ENCODE measurements around the gene ICA1.
A peak's percentile ranks its signal among the peaks of the same experiment; 100 is the strongest.

The ICA1 gene

GRCh38 chr7:8155836-8156235, 106.1 kb downstream of the ICA1 start:
- DNase-seq: peak; percentile 44

- peak; percentile 83 for DNase-seq
Measured at GRCh38 chr7:8154272-8154671, 107.7 kb downstream of the ICA1 start.

- no peak for DNase-seq
Measured at GRCh38 chr7:8152489-8153192, 109.3 kb downstream of the ICA1 start.

- DNase-seq: no peak
Measured at GRCh38 chr7:8151161-8151725, 110.7 kb downstream of the ICA1 start.

DNA sequence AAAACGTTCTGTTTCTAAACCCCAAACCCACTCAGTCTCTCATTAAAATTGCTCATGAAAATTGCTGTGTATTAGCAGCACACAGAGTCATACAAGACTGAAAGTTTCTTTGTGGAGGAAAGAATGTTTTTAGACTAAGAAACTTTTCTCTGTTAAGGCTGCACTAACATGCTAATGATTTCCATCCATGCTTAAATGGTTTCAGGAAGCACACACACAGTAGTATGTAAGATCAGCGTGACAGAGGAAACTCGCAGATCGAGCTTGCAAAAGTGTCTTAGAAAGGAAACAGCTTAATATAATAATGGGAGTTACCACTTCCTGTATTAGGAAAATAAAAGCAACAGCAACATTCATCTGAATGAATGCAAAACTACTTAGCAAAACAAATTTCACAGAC, 112.7 kb downstream of the ICA1 start:
- DNase-seq: no peak

GRCh38 chr7:8147760-8148463, 114.1 kb downstream of the ICA1 start:
- no peak for DNase-seq

DNA sequence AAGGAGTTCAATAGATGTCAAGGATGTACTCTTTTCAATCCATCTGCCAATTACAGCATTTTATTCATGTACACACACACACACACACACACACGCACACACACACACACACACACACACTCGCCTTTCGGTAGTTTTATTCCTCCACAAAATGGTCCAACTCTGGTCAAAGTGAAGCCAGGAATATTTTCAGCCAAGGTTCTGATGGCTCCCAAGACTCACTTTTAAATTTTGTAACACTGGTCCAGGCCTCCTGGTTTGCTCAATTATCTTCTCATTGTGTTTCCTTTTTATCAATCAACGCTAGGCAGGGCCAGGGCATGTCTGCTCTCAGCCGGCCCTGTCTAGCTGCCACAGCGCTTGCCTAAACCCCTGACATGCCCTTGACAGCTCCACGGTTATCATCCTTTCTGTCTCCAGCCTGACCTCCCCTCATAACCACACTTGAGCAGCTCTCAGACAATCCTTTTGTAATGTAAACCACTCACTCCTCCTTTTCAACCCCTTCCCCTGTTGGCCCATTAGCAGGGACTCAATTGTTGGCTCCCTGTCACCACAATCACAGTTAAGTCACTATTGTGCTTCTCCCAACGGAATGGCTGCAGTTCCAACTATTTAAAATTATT, 115.1 kb downstream of the ICA1 start:
- no peak for DNase-seq

DNA sequence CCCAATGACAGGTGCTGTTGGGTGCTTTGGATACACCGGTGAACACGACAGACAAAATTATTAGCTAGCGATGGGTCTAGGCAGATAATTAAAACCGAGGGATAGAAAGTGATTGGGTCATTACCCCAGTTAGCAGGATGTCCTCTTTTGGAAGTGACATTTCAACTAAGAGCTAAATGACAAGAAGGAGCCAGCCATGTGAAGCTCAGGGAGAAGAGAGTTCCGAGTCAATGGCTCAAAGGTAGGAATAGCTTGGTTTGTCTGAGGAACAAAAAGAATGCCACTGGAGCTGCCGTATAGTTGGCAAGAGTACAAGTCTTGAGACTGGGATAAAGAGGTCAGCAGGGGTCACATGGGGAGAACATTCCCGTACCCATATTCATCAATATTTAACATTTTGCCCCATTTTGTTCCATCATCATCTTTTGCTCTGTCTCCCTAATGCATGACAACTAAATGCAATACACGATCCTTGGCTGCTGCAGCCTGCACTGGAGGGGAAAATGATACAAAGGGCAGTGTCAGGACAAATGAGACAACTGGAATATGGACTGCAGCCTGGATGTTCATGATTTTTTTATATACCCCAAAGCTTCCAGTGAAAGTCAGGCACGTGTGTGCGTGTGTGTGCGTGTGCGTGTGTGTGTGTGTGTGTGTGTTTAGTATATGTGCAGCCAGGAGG, 115.7 kb downstream of the ICA1 start:
- DNase-seq: no peak

- DNase-seq: no peak
Measured at GRCh38 chr7:8144856-8145255, 117.1 kb downstream of the ICA1 start.

DNA sequence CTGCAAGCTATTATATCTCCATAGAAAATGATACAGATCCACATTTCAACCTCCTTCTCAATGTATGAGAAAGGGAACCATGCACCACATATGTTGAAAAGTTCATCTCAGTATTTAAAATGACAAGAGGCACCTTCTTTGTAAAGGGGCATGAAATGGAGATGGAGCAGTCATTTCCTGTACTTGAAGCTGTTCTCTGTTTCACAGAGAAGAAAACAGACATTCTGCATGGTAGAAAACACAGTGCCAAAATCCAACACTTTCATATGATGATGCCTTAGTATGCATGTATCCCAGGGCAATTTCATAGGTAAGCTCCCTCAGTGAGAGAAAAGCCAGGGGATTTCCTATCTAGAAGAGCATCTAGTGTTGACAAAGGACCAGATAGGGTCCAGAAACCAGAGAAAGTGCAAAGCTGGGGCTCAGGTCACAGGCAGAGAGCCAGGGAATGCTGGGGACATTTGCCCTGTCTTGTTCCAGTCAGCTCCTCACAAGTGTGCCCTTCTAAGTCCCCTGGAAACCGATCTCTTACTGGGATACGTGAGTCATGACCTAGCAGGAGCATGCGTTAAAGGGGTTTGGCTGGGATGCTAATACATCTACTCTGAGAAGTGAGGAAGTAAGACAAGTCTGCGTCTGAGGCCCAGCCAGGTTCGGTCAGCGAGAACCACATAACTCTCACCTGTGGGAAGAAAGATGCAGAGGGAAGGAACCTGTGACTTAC, 118.7 kb downstream of the ICA1 start:
- DNase-seq: no peak

GRCh38 chr7:8142477-8142876, 119.5 kb downstream of the ICA1 start:
- no peak for DNase-seq

GRCh38 chr7:8141070-8141469, 120.9 kb downstream of the ICA1 start:
- no peak for DNase-seq

DNA sequence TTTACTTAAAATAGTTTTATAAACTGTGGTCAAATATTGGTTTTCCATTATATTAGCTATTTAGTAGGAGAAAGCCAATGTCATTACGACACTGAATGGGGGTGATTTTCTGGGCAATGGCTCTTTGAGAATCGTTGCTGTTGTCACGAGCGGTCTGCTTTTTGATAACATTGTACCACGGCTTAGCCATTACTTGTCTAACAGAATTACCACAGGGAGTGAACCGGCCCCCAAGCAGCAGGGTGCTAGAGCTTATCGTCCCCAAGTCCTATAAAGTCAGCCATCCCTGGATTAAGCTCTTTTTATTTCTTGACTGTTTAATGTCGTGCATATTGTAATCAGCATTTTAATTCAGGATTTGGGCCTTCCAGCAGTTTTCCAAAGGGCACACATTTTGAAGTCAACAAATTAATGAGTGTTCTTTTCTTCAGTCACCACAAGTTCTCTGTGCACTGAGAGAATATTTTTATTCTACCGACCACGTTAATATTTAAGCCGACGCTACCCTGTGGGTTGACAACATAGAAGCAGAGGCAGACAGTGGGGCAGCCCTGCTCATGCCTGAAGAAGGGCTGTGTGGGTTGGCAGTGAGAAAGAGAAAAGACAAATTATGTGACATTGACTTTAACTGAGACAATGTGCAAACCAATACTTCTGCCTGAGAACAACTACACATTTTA, 125.8 kb downstream of the ICA1 start:
- DNase-seq: no peak

- DNase-seq: no peak
Measured at GRCh38 chr7:8135417-8135816, 126.5 kb downstream of the ICA1 start.

DNA sequence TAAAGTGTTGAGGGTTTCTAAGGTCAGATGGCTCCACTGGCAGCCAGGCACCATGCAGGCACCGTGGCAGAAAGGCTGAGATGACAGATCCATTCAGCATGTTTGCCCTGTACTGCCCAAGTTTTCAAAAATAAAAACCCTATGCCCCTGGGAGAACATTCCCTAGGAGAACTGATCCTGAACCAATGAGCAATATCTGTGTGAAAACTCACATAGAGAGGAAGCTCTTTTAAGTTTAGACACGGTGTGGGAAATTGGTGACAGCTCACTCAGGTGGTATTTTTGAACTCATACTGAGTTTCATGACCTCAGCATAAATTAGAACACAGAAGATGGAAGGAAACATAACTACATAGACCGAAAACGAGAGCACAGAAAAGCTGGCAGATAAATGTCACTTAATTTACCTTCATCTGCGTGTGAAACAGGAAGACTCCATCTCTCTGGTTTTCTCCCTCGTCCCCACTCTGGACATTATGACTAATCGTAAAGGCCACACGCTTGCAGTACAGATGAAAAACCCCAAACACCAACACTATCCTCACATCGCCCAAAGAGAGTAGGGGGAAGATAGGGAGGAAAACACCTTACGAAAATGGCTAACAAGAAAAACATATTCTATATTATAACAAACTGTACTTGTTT, 127.8 kb downstream of the ICA1 start:
- no peak for DNase-seq

GRCh38 chr7:8133188-8133848, 128.6 kb downstream of the ICA1 start:
- no peak for DNase-seq

DNA sequence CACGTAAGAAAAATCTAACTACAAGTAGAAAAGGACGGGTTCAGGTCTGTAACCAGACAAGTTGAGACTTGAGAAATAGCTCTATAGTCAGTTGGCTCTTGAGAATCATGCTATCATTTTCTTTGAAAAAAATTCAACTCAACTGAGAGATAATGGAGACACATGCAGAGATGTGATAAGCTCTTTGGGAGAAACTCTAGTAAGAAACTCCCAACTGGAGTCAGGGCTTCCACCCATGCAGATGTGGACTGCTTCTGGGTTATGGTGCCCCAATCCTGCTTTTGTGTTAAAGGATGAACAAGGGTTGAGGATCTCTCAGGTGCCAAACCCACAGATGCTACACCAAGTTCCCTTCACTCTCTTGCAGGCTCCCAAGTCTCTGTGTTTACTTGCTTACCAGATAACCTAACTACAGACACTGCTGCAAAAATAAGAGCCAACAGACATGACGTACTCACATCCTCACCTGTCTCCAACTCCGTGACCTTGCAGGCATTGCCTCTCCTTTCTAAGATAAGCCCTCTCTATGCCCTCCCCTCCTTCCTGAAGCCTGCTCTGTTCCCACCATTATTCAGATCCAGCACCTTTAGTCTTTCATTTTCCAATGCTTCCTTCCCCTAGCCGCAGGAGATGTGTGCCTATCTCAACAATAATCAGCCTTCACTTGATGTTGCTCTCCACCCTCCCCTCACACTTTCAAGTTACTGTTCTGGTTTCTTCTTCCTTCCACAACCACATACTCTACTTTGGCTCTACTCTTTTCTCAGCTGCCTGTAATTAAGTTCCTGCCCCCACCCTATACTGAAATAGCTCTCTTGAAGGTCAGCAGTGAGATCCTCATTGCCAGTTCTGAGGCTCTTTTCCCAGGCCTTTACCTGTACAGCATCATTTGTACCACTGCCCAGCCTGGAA, 130.0 kb downstream of the ICA1 start:
- no peak for DNase-seq

DNA sequence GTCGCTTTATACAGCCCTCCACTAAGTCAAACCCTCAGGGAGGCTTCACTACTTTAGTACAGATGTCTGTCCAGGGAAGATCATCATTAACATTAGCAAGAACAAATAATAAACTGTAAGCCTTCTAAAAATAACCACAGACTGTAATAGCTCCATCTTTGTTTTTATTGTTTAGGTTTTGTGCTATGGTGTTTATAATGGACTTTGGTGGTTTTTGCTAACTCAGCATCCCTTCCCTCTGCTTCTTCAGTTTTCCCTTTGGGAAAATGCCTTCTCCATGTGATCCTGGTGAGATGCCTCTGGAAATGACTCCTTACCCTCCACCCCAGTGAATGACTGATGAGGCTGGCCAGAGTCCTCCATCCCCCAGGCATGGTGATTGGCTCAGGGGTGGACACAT, 131.3 kb downstream of the ICA1 start:
- no peak for DNase-seq

- DNase-seq: no peak
Measured at GRCh38 chr7:8129318-8129659, 132.7 kb downstream of the ICA1 start.
